Activated T-helper 1 cell treated with anti-CD3 and anti-CD28 coated beads, Interleukin-2, amount 50 U/mL, for 16 hours (primary cell): Measurements from ENCODE around the gene RSPH1.

ENCODE experiments used
- DNase-seq, 2 donors: peaks; one replicate each; pipeline ENCODE4 v3.0.0-alpha.2; 2020; ENCODE audit warnings: low read depth in 1 of 2, low spot score in 1 of 2

Gene RSPH1

GRCh38 chr21:42467140-42467983 lies 28.7 kb downstream of the RSPH1 start:
- DNase-seq: no peak

GRCh38 chr21:42466700-42467099 lies 29.3 kb downstream of the RSPH1 start:
- no peak for DNase-seq

GRCh38 chr21:42465803-42466127 lies 30.3 kb downstream of the RSPH1 start:
- DNase-seq: no peak

GRCh38 chr21:42465008-42465802 lies 30.8 kb downstream of the RSPH1 start:
- no peak for DNase-seq

- peak in 1 of 2 donors; percentile 50 for DNase-seq
Observed at GRCh38 chr21:42463861-42464515, 32.0 kb downstream of the RSPH1 start.

GRCh38 chr21:42461881-42462877 lies 33.8 kb downstream of the RSPH1 start:
- DNase-seq: no peak

- no peak for DNase-seq
Observed at GRCh38 chr21:42461185-42461520, 34.9 kb downstream of the RSPH1 start.

GRCh38 chr21:42460391-42461184 lies 35.4 kb downstream of the RSPH1 start:
- DNase-seq: no peak

- no peak for DNase-seq
Observed at GRCh38 chr21:42459546-42460215, 36.3 kb downstream of the RSPH1 start.

GRCh38 chr21:42459082-42459460 lies 37.0 kb downstream of the RSPH1 start:
- no peak for DNase-seq

GRCh38 chr21:42456457-42456856 lies 39.6 kb downstream of the RSPH1 start:
- DNase-seq: no peak

- DNase-seq: no peak
Observed at GRCh38 chr21:42455754-42456440, 40.1 kb downstream of the RSPH1 start.

GRCh38 chr21:42455196-42455595 lies 40.8 kb downstream of the RSPH1 start:
- DNase-seq: no peak

GRCh38 chr21:42454786-42455185 lies 41.2 kb downstream of the RSPH1 start:
- DNase-seq: no peak

GRCh38 chr21:42453986-42454570 lies 41.9 kb downstream of the RSPH1 start:
- no peak for DNase-seq

GRCh38 chr21:42453224-42453985 lies 42.6 kb downstream of the RSPH1 start:
- no peak for DNase-seq

GRCh38 chr21:42452401-42453223 lies 43.4 kb downstream of the RSPH1 start:
- no peak for DNase-seq
